GM23338 (cell line): ENCODE measurements around the gene LINGO1. TPM values are rescaled to one million over a fixed set of nuclear protein-coding genes. Genes with fewer than 3 reads are reported as not detected.

Experiments used
- ATAC-seq: fragments of 200-7000 bp; cut with Tn5 transposase; 3 replicates; pipeline ENCODE4 v1.9.1; 2020
- DNase-seq: peaks from one replicate; pipeline ENCODE4 v3.0.0-alpha.2; 2015; ENCODE audit warnings: low spot score
- H2AFZ ChIP-seq: fragments of 200-600 bp; sonication (generic); 2 replicates; pipeline ENCODE4 v1.8.0; 2016; ENCODE audit warnings: antibody characterized with exemption, mild to moderate bottlenecking, moderate library complexity
- H3F3A ChIP-seq: fragments of 200-600 bp; sonication (generic); replicated peaks from 2 replicates; pipeline ENCODE4 v1.8.0; 2017; ENCODE audit warnings: antibody characterized with exemption, mixed run types, low read depth
- H3K27ac ChIP-seq: fragments of 200-600 bp; sonication (generic); 2 replicates; pipeline ENCODE4 v1.6.1; 2016; ENCODE audit warnings: low read depth
- H3K27me3 ChIP-seq: fragments of 200-600 bp; sonication (generic); 2 replicates; pipeline ENCODE4 v1.8.0; 2016; ENCODE audit warnings: mild to moderate bottlenecking, mixed run types, moderate library complexity; ENCODE audit not compliant: insufficient read depth
- H3K36me3 ChIP-seq: fragments of 200-600 bp; sonication (generic); 2 replicates; pipeline ENCODE4 v1.8.0; 2016; ENCODE audit warnings: mild to moderate bottlenecking; ENCODE audit not compliant: insufficient read depth
- H3K4me1 ChIP-seq: fragments of 200-600 bp; sonication (generic); 2 replicates; pipeline ENCODE4 v1.8.0; 2016; ENCODE audit warnings: mild to moderate bottlenecking, moderate library complexity; ENCODE audit not compliant: insufficient read depth
- H3K4me2 ChIP-seq: fragments of 200-600 bp; sonication (generic); 2 replicates; pipeline ENCODE4 v1.7.1; 2017; ENCODE audit warnings: mixed run types
- H3K4me3 ChIP-seq: fragments of 200-600 bp; sonication (generic); 2 replicates; pipeline ENCODE4 v1.6.1; 2016; ENCODE audit warnings: mixed run types
- H3K79me2 ChIP-seq: fragments of 200-600 bp; sonication (generic); replicated peaks from 2 replicates; pipeline ENCODE4 v1.8.0; 2017; ENCODE audit warnings: mild to moderate bottlenecking; ENCODE audit not compliant: insufficient read depth
- H3K9me2 ChIP-seq: fragments of 200-600 bp; sonication (generic); 2 replicates; pipeline ENCODE4 v1.8.0; 2017; ENCODE audit not compliant: insufficient read depth
- H4K20me1 ChIP-seq: fragments of 200-600 bp; sonication (generic); replicated peaks from 2 replicates; pipeline ENCODE4 v1.8.0; 2017; ENCODE audit warnings: mild to moderate bottlenecking; ENCODE audit not compliant: insufficient read depth
- H3K27ac Mint-ChIP-seq: 2 replicates; pipeline ENCODE4 v1.8.0; 2020; ENCODE audit warnings: inconsistent platforms, mild to moderate bottlenecking, moderate library complexity, mixed read lengths
- H3K27me3 Mint-ChIP-seq: 3 replicates; pipeline ENCODE4 v1.8.0; 2022; ENCODE audit warnings: low read depth, mild to moderate bottlenecking, moderate library complexity, mixed read lengths, inconsistent platforms; ENCODE audit not compliant: insufficient read depth, poor library complexity
- H3K36me3 Mint-ChIP-seq: 3 replicates; pipeline ENCODE4 v1.8.0; 2021; ENCODE audit warnings: low read depth, mild to moderate bottlenecking, inconsistent platforms, moderate library complexity, mixed read lengths
- H3K4me1 Mint-ChIP-seq: 3 replicates; pipeline ENCODE4 v1.8.0; 2020; ENCODE audit warnings: mild to moderate bottlenecking, inconsistent platforms, mixed read lengths
- H3K4me3 Mint-ChIP-seq: 3 replicates; pipeline ENCODE4 v1.8.0; 2021; ENCODE audit warnings: moderate library complexity, mild to moderate bottlenecking, inconsistent platforms, mixed read lengths
- H3K9me3 Mint-ChIP-seq: 3 replicates; pipeline ENCODE4 v1.8.0; 2020; ENCODE audit warnings: moderate library complexity, mild to moderate bottlenecking, inconsistent platforms, mixed read lengths
- CREB1 ChIP-seq: fragments of 250-450 bp; sonication (Bioruptor Pico); IDR thresholded peaks from 2 replicates; pipeline ENCODE4 v1.5.0; 2020; ENCODE audit warnings: low read depth, mild to moderate bottlenecking, moderate library complexity
- EZH2 ChIP-seq: fragments of 200-600 bp; sonication (generic); IDR thresholded peaks from one replicate; pipeline ENCODE4 v1.8.0; 2017; ENCODE audit warnings: antibody characterized with exemption, mild to moderate bottlenecking, low read depth; ENCODE audit not compliant: unreplicated experiment
- EZH2phosphoT487 ChIP-seq: fragments of 200-600 bp; sonication (generic); IDR thresholded peaks from one replicate; pipeline ENCODE4 v1.8.1; 2018; ENCODE audit warnings: antibody characterized with exemption; ENCODE audit not compliant: unreplicated experiment
- JUNB ChIP-seq: IDR thresholded peaks from one replicate; pipeline ENCODE4 v1.6.1; 2016; ENCODE audit warnings: antibody characterized with exemption; ENCODE audit not compliant: unreplicated experiment
- NANOG ChIP-seq: IDR thresholded peaks from 2 replicates; pipeline ENCODE4 v1.6.1; 2016; ENCODE audit warnings: antibody characterized with exemption, borderline replicate concordance
- POLR2AphosphoS5 ChIP-seq: IDR thresholded peaks from 2 replicates; pipeline ENCODE4 v1.6.1; 2016; ENCODE audit warnings: antibody characterized with exemption, low read depth
- STAT1 ChIP-seq: IDR thresholded peaks from one replicate; pipeline ENCODE4 v1.6.1; 2016; ENCODE audit warnings: antibody characterized with exemption; ENCODE audit not compliant: unreplicated experiment
- ZNF114 ChIP-seq: fragments of 250-450 bp; sonication (Bioruptor Pico); IDR thresholded peaks from 2 replicates; pipeline ENCODE4 v1.5.0; 2020; ENCODE audit warnings: mild to moderate bottlenecking, moderate library complexity
- ZNF331 ChIP-seq: fragments of 250-450 bp; sonication (Bioruptor Pico); IDR thresholded peaks from 2 replicates; pipeline ENCODE4 v1.5.0; 2020; ENCODE audit warnings: low read depth, mild to moderate bottlenecking, moderate library complexity
- polyA plus RNA-seq: library from polyadenylated mRNA; unstranded; fragments of >200 nt; fragmentation: Nextera tagmentation; extraction: Ambion mirVana; gene quantifications from 2 replicates; pipeline ENCODE4 v1.2.1, GENCODE V29; 2016
- total RNA-seq: library from RNA; depleted of rRNA; stranded (reverse); fragments of >200 nt; shearing (Covaris generic); gene quantifications from 2 replicates; pipeline ENCODE4 v1.2.3, GENCODE V29; 2014
- TF ChIP-seq, protein P1 (sequence below): IDR thresholded peaks from 2 replicates; pipeline ENCODE4 v1.6.1; 2016; ENCODE audit warnings: antibody characterized with exemption
- TF ChIP-seq, protein P2 (sequence below): IDR thresholded peaks from one replicate; pipeline ENCODE4 v1.6.1; 2018; ENCODE audit warnings: antibody characterized with exemption; ENCODE audit not compliant: unreplicated experiment
- TF ChIP-seq, protein P3 (sequence below): fragments of 250-450 bp; sonication (Bioruptor Pico); IDR thresholded peaks from 2 replicates; pipeline ENCODE4 v1.5.0; 2020; ENCODE audit warnings: mild to moderate bottlenecking, moderate library complexity
- TF ChIP-seq, protein P4 (sequence below), 2 experiments: fragments of 200-600 bp in 1 of 2; sonication (generic) in 1 of 2; conservative IDR thresholded peaks; 2 replicates each; pipeline versions ENCODE4 v1.5.1 to v1.6.1; 2016 to 2017; ENCODE audit warnings: antibody characterized with exemption in 2 of 2, low read depth in 2 of 2, mild to moderate bottlenecking in 2 of 2, moderate library complexity in 1 of 2

Gene LINGO1
- total and polyA plus RNA-seq, 2 experiments from 2014 or later, result 16.9 to 63.1 TPM

DNA sequence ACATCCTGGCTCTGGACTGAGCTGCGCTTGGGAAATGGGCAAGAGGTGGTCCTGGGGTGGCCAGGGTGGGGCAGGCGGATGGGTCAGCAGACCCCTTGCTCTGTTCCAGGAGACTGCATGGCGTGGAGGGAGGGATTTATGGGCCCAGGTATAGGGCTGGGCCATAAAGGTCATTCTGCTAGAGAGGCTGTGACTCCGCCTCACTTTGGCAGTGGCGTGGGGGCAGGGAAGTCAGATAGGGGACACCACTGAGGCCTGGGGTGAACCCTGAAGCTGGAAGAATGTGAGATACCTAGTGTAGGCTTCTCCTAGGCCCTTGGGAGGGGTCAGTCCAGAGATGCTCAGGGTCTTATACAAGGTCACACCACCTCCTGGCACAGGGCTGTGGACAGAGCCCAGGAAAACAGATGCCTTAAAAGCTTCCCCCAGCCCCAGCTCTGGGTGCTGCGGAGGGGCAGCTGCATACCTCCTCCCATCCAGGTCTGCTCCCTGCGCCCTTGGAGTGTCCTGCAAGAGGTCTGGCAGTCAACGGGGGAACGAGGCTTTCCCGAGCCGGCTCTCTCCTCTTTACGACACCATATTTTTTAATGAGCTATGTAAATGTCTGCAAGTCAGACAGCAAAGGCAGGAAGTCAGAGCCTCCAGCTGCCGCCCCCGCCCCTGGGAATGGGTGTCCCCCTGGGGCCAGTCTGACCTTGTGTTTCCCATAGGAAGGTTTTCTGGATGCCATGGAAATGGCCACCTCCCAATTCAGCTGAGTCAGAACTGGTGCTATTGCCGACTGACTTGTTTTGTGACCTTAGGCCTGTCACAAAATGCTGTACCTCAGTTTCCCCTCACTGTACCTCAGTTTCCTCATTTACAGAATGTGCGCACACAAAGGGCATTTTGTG, 26.3 kb downstream of the LINGO1 start:
- Histone ChIP-seq H3K27ac (no peak overlapping the region), H3K4me3 (no peak overlapping the region), H3K9me2 (no peaks in the 10 kb centered on the region), H3K4me2 (peak overlapping the region; percentile 48; the same call in 1 of the 2 replicates), H4K20me1 (no peaks in the 10 kb centered on the region; the same call in 1 of the 2 replicates), H3K27me3 (no peaks in the 10 kb centered on the region), H3K4me1 (peaks cover 37% of the 10 kb centered on the region), H3K79me2 (no peaks in the 10 kb centered on the region), H3F3A (0 out of 2 replicates have a peak, but pooled peaks cover 8% of the 10 kb centered on the region), H3K36me3 (no peaks in the 10 kb centered on the region), H2AFZ (peak overlapping the region; percentile 63; the same call in 1 of the 2 replicates)
- peak; percentile 9 for ATAC-seq
- peaks cover 45% of the 10 kb centered on the region for H3K4me1 Mint-ChIP-seq
- no peaks in the 10 kb centered on the region for H3K36me3 Mint-ChIP-seq
- peaks cover 3% of the 10 kb centered on the region; the same call in 1 of the 3 replicates for H3K9me3 Mint-ChIP-seq
- no peak overlapping the region; the same call in 2 of the 3 replicates for H3K4me3 Mint-ChIP-seq
- no peak for TF ChIP-seq CREB1 (CRISPR knock-in tag)
- TF ChIP-seq, protein P1, sequence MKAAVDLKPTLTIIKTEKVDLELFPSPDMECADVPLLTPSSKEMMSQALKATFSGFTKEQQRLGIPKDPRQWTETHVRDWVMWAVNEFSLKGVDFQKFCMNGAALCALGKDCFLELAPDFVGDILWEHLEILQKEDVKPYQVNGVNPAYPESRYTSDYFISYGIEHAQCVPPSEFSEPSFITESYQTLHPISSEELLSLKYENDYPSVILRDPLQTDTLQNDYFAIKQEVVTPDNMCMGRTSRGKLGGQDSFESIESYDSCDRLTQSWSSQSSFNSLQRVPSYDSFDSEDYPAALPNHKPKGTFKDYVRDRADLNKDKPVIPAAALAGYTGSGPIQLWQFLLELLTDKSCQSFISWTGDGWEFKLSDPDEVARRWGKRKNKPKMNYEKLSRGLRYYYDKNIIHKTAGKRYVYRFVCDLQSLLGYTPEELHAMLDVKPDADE, result no peak
- TF ChIP-seq, protein P2, sequence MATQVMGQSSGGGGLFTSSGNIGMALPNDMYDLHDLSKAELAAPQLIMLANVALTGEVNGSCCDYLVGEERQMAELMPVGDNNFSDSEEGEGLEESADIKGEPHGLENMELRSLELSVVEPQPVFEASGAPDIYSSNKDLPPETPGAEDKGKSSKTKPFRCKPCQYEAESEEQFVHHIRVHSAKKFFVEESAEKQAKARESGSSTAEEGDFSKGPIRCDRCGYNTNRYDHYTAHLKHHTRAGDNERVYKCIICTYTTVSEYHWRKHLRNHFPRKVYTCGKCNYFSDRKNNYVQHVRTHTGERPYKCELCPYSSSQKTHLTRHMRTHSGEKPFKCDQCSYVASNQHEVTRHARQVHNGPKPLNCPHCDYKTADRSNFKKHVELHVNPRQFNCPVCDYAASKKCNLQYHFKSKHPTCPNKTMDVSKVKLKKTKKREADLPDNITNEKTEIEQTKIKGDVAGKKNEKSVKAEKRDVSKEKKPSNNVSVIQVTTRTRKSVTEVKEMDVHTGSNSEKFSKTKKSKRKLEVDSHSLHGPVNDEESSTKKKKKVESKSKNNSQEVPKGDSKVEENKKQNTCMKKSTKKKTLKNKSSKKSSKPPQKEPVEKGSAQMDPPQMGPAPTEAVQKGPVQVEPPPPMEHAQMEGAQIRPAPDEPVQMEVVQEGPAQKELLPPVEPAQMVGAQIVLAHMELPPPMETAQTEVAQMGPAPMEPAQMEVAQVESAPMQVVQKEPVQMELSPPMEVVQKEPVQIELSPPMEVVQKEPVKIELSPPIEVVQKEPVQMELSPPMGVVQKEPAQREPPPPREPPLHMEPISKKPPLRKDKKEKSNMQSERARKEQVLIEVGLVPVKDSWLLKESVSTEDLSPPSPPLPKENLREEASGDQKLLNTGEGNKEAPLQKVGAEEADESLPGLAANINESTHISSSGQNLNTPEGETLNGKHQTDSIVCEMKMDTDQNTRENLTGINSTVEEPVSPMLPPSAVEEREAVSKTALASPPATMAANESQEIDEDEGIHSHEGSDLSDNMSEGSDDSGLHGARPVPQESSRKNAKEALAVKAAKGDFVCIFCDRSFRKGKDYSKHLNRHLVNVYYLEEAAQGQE, result no peak
- no peak for TF ChIP-seq ZNF331 (CRISPR knock-in tag)
- TF ChIP-seq JUNB, result no peak
- no peak for TF ChIP-seq EZH2
- no peak for TF ChIP-seq STAT1
- TF ChIP-seq POLR2AphosphoS5, result no peak
- TF ChIP-seq, protein P3, sequence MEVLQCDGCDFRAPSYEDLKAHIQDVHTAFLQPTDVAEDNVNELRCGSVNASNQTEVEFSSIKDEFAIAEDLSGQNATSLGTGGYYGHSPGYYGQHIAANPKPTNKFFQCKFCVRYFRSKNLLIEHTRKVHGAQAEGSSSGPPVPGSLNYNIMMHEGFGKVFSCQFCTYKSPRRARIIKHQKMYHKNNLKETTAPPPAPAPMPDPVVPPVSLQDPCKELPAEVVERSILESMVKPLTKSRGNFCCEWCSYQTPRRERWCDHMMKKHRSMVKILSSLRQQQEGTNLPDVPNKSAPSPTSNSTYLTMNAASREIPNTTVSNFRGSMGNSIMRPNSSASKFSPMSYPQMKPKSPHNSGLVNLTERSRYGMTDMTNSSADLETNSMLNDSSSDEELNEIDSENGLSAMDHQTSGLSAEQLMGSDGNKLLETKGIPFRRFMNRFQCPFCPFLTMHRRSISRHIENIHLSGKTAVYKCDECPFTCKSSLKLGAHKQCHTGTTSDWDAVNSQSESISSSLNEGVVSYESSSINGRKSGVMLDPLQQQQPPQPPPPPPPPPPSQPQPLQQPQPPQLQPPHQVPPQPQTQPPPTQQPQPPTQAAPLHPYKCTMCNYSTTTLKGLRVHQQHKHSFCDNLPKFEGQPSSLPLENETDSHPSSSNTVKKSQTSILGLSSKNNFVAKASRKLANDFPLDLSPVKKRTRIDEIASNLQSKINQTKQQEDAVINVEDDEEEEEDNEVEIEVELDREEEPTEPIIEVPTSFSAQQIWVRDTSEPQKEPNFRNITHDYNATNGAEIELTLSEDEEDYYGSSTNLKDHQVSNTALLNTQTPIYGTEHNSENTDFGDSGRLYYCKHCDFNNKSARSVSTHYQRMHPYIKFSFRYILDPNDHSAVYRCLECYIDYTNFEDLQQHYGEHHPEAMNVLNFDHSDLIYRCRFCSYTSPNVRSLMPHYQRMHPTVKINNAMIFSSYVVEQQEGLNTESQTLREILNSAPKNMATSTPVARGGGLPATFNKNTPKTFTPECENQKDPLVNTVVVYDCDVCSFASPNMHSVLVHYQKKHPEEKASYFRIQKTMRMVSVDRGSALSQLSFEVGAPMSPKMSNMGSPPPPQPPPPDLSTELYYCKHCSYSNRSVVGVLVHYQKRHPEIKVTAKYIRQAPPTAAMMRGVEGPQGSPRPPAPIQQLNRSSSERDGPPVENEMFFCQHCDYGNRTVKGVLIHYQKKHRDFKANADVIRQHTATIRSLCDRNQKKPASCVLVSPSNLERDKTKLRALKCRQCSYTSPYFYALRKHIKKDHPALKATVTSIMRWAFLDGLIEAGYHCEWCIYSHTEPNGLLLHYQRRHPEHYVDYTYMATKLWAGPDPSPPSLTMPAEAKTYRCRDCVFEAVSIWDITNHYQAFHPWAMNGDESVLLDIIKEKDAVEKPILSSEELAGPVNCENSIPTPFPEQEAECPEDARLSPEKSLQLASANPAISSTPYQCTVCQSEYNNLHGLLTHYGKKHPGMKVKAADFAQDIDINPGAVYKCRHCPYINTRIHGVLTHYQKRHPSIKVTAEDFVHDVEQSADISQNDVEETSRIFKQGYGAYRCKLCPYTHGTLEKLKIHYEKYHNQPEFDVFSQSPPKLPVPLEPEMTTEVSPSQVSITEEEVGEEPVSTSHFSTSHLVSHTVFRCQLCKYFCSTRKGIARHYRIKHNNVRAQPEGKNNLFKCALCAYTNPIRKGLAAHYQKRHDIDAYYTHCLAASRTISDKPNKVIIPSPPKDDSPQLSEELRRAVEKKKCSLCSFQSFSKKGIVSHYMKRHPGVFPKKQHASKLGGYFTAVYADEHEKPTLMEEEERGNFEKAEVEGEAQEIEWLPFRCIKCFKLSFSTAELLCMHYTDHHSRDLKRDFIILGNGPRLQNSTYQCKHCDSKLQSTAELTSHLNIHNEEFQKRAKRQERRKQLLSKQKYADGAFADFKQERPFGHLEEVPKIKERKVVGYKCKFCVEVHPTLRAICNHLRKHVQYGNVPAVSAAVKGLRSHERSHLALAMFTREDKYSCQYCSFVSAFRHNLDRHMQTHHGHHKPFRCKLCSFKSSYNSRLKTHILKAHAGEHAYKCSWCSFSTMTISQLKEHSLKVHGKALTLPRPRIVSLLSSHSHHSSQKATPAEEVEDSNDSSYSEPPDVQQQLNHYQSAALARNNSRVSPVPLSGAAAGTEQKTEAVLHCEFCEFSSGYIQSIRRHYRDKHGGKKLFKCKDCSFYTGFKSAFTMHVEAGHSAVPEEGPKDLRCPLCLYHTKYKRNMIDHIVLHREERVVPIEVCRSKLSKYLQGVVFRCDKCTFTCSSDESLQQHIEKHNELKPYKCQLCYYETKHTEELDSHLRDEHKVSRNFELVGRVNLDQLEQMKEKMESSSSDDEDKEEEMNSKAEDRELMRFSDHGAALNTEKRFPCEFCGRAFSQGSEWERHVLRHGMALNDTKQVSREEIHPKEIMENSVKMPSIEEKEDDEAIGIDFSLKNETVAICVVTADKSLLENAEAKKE, result no peak
- no peak for TF ChIP-seq ZNF114
- no peak for TF ChIP-seq EZH2phosphoT487
- no peak for TF ChIP-seq NANOG
- TF ChIP-seq, protein P4, sequence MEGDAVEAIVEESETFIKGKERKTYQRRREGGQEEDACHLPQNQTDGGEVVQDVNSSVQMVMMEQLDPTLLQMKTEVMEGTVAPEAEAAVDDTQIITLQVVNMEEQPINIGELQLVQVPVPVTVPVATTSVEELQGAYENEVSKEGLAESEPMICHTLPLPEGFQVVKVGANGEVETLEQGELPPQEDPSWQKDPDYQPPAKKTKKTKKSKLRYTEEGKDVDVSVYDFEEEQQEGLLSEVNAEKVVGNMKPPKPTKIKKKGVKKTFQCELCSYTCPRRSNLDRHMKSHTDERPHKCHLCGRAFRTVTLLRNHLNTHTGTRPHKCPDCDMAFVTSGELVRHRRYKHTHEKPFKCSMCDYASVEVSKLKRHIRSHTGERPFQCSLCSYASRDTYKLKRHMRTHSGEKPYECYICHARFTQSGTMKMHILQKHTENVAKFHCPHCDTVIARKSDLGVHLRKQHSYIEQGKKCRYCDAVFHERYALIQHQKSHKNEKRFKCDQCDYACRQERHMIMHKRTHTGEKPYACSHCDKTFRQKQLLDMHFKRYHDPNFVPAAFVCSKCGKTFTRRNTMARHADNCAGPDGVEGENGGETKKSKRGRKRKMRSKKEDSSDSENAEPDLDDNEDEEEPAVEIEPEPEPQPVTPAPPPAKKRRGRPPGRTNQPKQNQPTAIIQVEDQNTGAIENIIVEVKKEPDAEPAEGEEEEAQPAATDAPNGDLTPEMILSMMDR (conservative IDR thresholded peaks at IDR 0.05; ENCODE audit: low read depth in 2 of 2), result no peak
- H3K27ac Mint-ChIP-seq, result peak overlapping the region; percentile 76; the same call in 1 of the 2 replicates
- no peak for DNase-seq
- peaks cover 26% of the 10 kb centered on the region for H3K27me3 Mint-ChIP-seq
